H1 (cell line): ENCODE data around the gene MADD. TPM values are rescaled to one million over a fixed set of nuclear protein-coding genes. Genes with fewer than 3 reads are reported as not detected.

Experiments used
- CTCF ChIA-PET: fragments of 300-600 bp; sonication (Branson Sonifier 250); formaldehyde crosslinking; loops from one replicate; lab custom pipeline; 2021; ENCODE audit not compliant: partially characterized antibody; lab: Charles Lee
- POLR2A ChIA-PET: fragments of 300-600 bp; sonication (Branson Sonifier 250); formaldehyde crosslinking; loops from one replicate; lab custom pipeline; 2021; ENCODE audit warnings: inconsistent platforms; ENCODE audit not compliant: partially characterized antibody; lab: Charles Lee
- DNase-seq, 2 experiments: peaks; one replicate each; pipeline versions ENCODE4 v3.0.0 to v3.0.0-alpha.2; 2010 to 2022; ENCODE audit warnings: low spot score in 2 of 2, low read depth in 1 of 2, mixed read lengths in 1 of 2
- FAIRE-seq: peaks from 2 replicates; lab custom pipeline; 2011; peaks lifted over from hg19 to GRCh38; lab: Jason Lieb, UNC
- H2AFZ ChIP-seq: 2 replicates; pipeline ENCODE4 v1.8.1; 2012; ENCODE audit warnings: low read length, inconsistent platforms
- H2AK5ac ChIP-seq: 2 replicates; pipeline ENCODE4 v1.6.1; 2013; ENCODE audit warnings: low read depth, low read length
- H2BK120ac ChIP-seq: replicated peaks from 2 replicates; pipeline ENCODE3; 2013; ENCODE audit warnings: low read depth, low read length, inconsistent platforms
- H2BK12ac ChIP-seq: 2 replicates; pipeline ENCODE4 v1.6.1; 2013; ENCODE audit warnings: low read depth, low read length
- H2BK15ac ChIP-seq: 2 replicates; pipeline ENCODE4 v1.6.1; 2013; ENCODE audit warnings: low read length
- H2BK20ac ChIP-seq: 2 replicates; pipeline ENCODE4 v1.6.1; 2013; ENCODE audit warnings: low read length
- H2BK5ac ChIP-seq: 2 replicates; pipeline ENCODE4 v1.6.1; 2013; ENCODE audit warnings: low read depth, low read length
- H3K14ac ChIP-seq: 2 replicates; pipeline ENCODE4 v1.6.1; 2013; ENCODE audit warnings: inconsistent platforms; ENCODE audit not compliant: insufficient read length
- H3K18ac ChIP-seq: 2 replicates; pipeline ENCODE4 v1.6.1; 2013; ENCODE audit warnings: low read length; ENCODE audit errors: extremely low read depth
- H3K23ac ChIP-seq: 2 replicates; pipeline ENCODE4 v1.6.1; 2013; ENCODE audit warnings: inconsistent platforms; ENCODE audit not compliant: insufficient read length
- H3K23me2 ChIP-seq: 2 replicates; pipeline ENCODE4 v1.6.1; 2013; ENCODE audit warnings: low read depth, low read length
- H3K27ac ChIP-seq: 2 replicates; pipeline ENCODE4 v1.6.1; 2011; ENCODE audit warnings: low read depth, low read length, inconsistent platforms
- H3K27me3 ChIP-seq, 4 experiments: replicated peaks in 1 of 4; 1 replicate in 1 of 4; 2 replicates in 3 of 4; pipeline versions ENCODE4 v1.6.1 to v1.8.1; 2011 to 2013; ENCODE audit warnings: low read length in 3 of 4, mild to moderate bottlenecking in 3 of 4, inconsistent platforms in 2 of 4, mixed read lengths in 2 of 4, moderate library complexity in 1 of 4; ENCODE audit not compliant: control insufficient read depth in 3 of 4, insufficient read depth in 3 of 4; ENCODE audit errors: extremely low read depth in 1 of 4
- H3K36me3 ChIP-seq, 4 experiments: 2 replicates each; pipeline versions ENCODE4 v1.6.1 to v1.8.1; 2011 to 2013; ENCODE audit warnings: mild to moderate bottlenecking in 4 of 4, low read length in 3 of 4, moderate library complexity in 2 of 4, control low read depth in 1 of 4, inconsistent platforms in 1 of 4; ENCODE audit not compliant: insufficient read depth in 4 of 4, control insufficient read depth in 2 of 4
- H3K4ac ChIP-seq: replicated peaks from 2 replicates; pipeline ENCODE3; 2013; ENCODE audit warnings: low read length, low read depth, mixed read lengths, inconsistent platforms; ENCODE audit not compliant: insufficient read length
- H3K4me1 ChIP-seq, 4 experiments: replicated peaks in 1 of 4; 1 replicate in 1 of 4; 2 replicates in 3 of 4; pipeline versions ENCODE4 v1.6.1 to v1.8.1; 2011 to 2013; ENCODE audit warnings: low read length in 3 of 4, inconsistent platforms in 2 of 4, mixed read lengths in 1 of 4; ENCODE audit not compliant: insufficient read depth in 4 of 4, control insufficient read depth in 3 of 4
- H3K4me2 ChIP-seq, 2 experiments: 2 replicates each; pipeline versions ENCODE4 v1.6.1 to v1.8.1; 2011 to 2013; ENCODE audit warnings: low read depth in 2 of 2, low read length in 2 of 2, control low read depth in 1 of 2, inconsistent platforms in 1 of 2, mild to moderate bottlenecking in 1 of 2; ENCODE audit not compliant: insufficient read depth in 1 of 2
- H3K4me3 ChIP-seq, 4 experiments: fragments of 200-600, 300-600 bp in 1 of 4; sonication (generic), shearing (Covaris generic), sonication (Bioruptor Twin) in 1 of 4; 2 replicates each; pipeline versions ENCODE4 v1.5.1 to v1.8.1; 2011 to 2016; ENCODE audit warnings: low read length in 4 of 4, low read depth in 3 of 4, control low read depth in 2 of 4, inconsistent platforms in 2 of 4, mild to moderate bottlenecking in 2 of 4, mixed read lengths in 1 of 4, moderate library complexity in 1 of 4; ENCODE audit not compliant: insufficient read depth in 2 of 4; ENCODE audit errors: extremely low read depth in 1 of 4
- H3K56ac ChIP-seq: replicated peaks from 2 replicates; pipeline ENCODE3; 2013; ENCODE audit warnings: low read depth, mild to moderate bottlenecking, mixed read lengths, low read length, inconsistent platforms; ENCODE audit not compliant: insufficient read length
- H3K79me1 ChIP-seq: 2 replicates; pipeline ENCODE4 v1.6.1; 2013; ENCODE audit warnings: low read depth, low read length, control low read depth
- H3K79me2 ChIP-seq, 2 experiments: 2 replicates each; pipeline versions ENCODE4 v1.6.1 to v1.8.1; 2012 to 2013; ENCODE audit warnings: low read length in 2 of 2, mild to moderate bottlenecking in 2 of 2, inconsistent platforms in 1 of 2; ENCODE audit not compliant: insufficient read depth in 2 of 2, control insufficient read depth in 1 of 2
- H3K9ac ChIP-seq, 4 experiments: replicated peaks in 1 of 4; 1 replicate in 1 of 4; 2 replicates in 3 of 4; pipeline versions ENCODE4 v1.6.1 to v1.8.1; 2011 to 2013; ENCODE audit warnings: low read depth in 3 of 4, low read length in 3 of 4, control low read depth in 2 of 4, mild to moderate bottlenecking in 2 of 4, moderate library complexity in 2 of 4, inconsistent platforms in 1 of 4; ENCODE audit errors: extremely low read depth in 1 of 4
- H3K9me3 ChIP-seq, 2 experiments: 2 replicates each; pipeline versions ENCODE4 v1.6.1 to v1.8.1; 2012 to 2013; ENCODE audit warnings: mild to moderate bottlenecking in 2 of 2, moderate library complexity in 2 of 2, control low read depth in 1 of 2, inconsistent platforms in 1 of 2, low read depth in 1 of 2, low read length in 1 of 2, mixed read lengths in 1 of 2; ENCODE audit not compliant: insufficient read depth in 2 of 2
- H4K20me1 ChIP-seq, 2 experiments: replicated peaks in 1 of 2; 2 replicates each; pipeline versions ENCODE3 to v1.8.1; 2011 to 2013; ENCODE audit warnings: inconsistent platforms in 2 of 2, low read length in 2 of 2, mild to moderate bottlenecking in 1 of 2; ENCODE audit not compliant: insufficient read depth in 2 of 2, control insufficient read depth in 1 of 2
- H4K5ac ChIP-seq: 2 replicates; pipeline ENCODE4 v1.6.1; 2013; ENCODE audit warnings: low read length, low read depth, mixed read lengths, inconsistent platforms; ENCODE audit not compliant: insufficient read length
- H4K8ac ChIP-seq: 2 replicates; pipeline ENCODE4 v1.8.0; 2013; ENCODE audit warnings: mild to moderate bottlenecking, moderate library complexity, low read length, inconsistent platforms; ENCODE audit not compliant: insufficient read depth; ENCODE audit errors: extremely low read depth
- H4K91ac ChIP-seq: replicated peaks from 2 replicates; pipeline ENCODE3; 2013; ENCODE audit warnings: low read length, mixed read lengths, inconsistent platforms; ENCODE audit not compliant: insufficient read length
- WGBS, 2 experiments: shearing (Covaris generic) in 1 of 2; methylation state at CpG; one replicate each; pipeline versions ENCODE4 v1.1.6 to v1.1.7; 2013 to 2015; ENCODE audit warnings: low lambda C conversion rate in 2 of 2, mixed read lengths in 2 of 2, inconsistent platforms in 1 of 2, low coverage in 1 of 2, missing lambda C conversion rate in 1 of 2; ENCODE audit not compliant: insufficient replicate concordance in 2 of 2, insufficient coverage in 1 of 2, insufficient read length in 1 of 2; ENCODE audit errors: extremely low coverage in 1 of 2, missing lambda C conversion rate in 1 of 2; 5-methylcytosine and 5-hydroxymethylcytosine counted together
- polyA plus RNA-seq, 7 experiments: library from polyadenylated mRNA; depleted of rRNA in 3 of 7; stranded (reverse) in 5 of 7; unstranded in 2 of 7; fragments of >200 nt in 5 of 7; fragments of 200-250 nt in 2 of 7; gene quantifications; 1 replicate in 5 of 7; 2 replicates in 1 of 7; 4 replicates in 1 of 7; pipeline versions ENCODE4 v1.2.1 to v1.2.3, GENCODE V29; 2011 to 2013; ENCODE audit warnings: missing spikeins in 2 of 7, mixed read lengths in 2 of 7
- total RNA-seq: library from RNA; stranded (reverse); fragmentation: NEBNext Ultra II Directional; extraction: Animal tissue kit (Norgen Biotek cat#: 25700); gene quantifications from 2 replicates; pipeline ENCODE4 v1.2.1, GENCODE V29; 2021

Gene MADD
- total and polyA plus RNA-seq, 2 of the 8 experiments (the other 6 are each of a cell fraction or from before 2014, with no cell fraction given) = 32.5 to 45.4 TPM

DNA sequence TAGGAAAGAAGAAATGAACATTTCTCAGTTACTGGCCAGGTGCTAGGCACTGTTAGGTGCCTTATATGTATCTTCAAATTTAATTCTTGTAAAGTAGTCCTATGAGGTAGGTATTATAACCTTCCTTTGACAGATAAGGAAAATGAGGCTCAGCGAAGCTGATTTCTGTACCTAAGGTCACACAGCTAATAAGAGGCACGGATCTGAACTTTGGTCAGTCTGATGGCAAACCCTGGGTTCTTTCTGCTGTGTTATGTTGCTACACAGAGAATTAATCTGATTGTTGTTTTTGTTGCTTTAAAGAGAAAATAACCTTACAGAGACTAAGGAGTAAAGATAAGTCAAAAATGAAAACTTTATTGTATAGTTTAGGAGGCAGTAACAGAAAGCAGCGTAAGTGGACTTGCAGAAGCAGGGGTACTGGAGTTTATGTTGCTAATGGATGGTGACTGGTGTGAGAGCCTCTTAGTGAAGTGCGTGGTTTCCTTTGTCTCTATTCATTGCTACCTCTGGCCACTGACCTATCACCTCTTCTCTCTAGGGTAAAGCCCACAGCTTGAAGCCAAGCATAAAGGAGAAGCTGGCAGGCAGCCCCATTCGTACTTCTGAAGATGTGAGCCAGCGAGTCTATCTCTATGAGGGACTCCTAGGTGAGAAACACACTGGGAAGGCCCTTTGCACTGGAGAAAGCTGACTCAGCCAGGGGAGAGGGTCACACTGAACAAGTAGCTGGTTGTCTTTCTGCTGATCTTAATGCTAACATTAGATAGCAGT, 38.3 kb downstream of the MADD start:
- peaks cover 8 to 37% (median 14%) of the 10 kb centered on the region in 4 experiments for H3K36me3 ChIP-seq
- ChIA-PET CTCF (interaction anchor here (1.3 to 2.0 kb wide), 4 partner anchors 16 to 35 kb away, joined by 4 to 7 read pairs (median 5); no protein-coding TSS in a partner anchor), POLR2A (no interaction called here)
- no peak overlapping the region; a peak in 1 of 4 replicates for H3K4me2 ChIP-seq
- H2BK15ac ChIP-seq = no peak overlapping the region
- no peak overlapping the region for H4K8ac ChIP-seq
- peaks cover 0 to 4% of the 10 kb centered on the region in 2 experiments for H4K20me1 ChIP-seq
- no peak overlapping the region for H3K4me3 ChIP-seq
- no peaks in the 10 kb centered on the region for H3K27me3 ChIP-seq
- no peak overlapping the region for H2BK20ac ChIP-seq
- no peak overlapping the region for H3K23ac ChIP-seq
- H3K9ac ChIP-seq = no peak overlapping the region
- no peak overlapping the region for H2BK5ac ChIP-seq
- no peak overlapping the region for H4K5ac ChIP-seq
- no peak for FAIRE-seq
- DNase-seq = no peak
- H2AK5ac ChIP-seq = no peak overlapping the region
- no peaks in the 10 kb centered on the region; the same call in 1 of the 2 replicates for H3K79me1 ChIP-seq
- no peaks in the 10 kb centered on the region for H3K79me2 ChIP-seq
- 88% methylated on average over 6 of the region's 6 CpGs; no CpG with 5 or more reads in 1 of the 2 experiments for WGBS, 2 experiments
- no peaks in the 10 kb centered on the region for H3K23me2 ChIP-seq
- H3K56ac ChIP-seq = no peak overlapping the region
- H2BK120ac ChIP-seq = no peak overlapping the region
- H4K91ac ChIP-seq = no peak overlapping the region
- no peak overlapping the region for H2BK12ac ChIP-seq
- H3K27ac ChIP-seq = no peak overlapping the region
- no peak overlapping the region for H3K18ac ChIP-seq
- no peak overlapping the region for H2AFZ ChIP-seq
- no peak overlapping the region for H3K14ac ChIP-seq
- H3K4ac ChIP-seq = no peak overlapping the region
- H3K9me3 ChIP-seq = no peaks in the 10 kb centered on the region
- no peaks in the 10 kb centered on the region for H3K4me1 ChIP-seq
